H1 (cell line): Measurements from ENCODE around the gene PHEX. TPM values are rescaled to one million over a fixed set of nuclear protein-coding genes. Genes with fewer than 3 reads are reported as not detected.

Experiments used
- CEBPB ChIP-seq: IDR thresholded peaks from 2 replicates; pipeline ENCODE4 v1.6.1; 2012; ENCODE audit warnings: low read depth, low read length
- GTF2F1 ChIP-seq: IDR thresholded peaks from 2 replicates; pipeline ENCODE4 v1.6.1; 2012; ENCODE audit warnings: low read depth, low read length, improper control_type of control experiment, borderline replicate concordance
- SIRT6 ChIP-seq: IDR thresholded peaks from one replicate; pipeline ENCODE4 v1.7.1; 2012; ENCODE audit warnings: low read length, inconsistent platforms
- SP4 ChIP-seq: IDR thresholded peaks from 2 replicates; pipeline ENCODE4 v1.6.1; 2012; ENCODE audit warnings: low read length, inconsistent platforms
- polyA plus RNA-seq, 7 experiments: library from polyadenylated mRNA; depleted of rRNA in 3 of 7; stranded (reverse) in 5 of 7; unstranded in 2 of 7; fragments of >200 nt in 5 of 7; fragments of 200-250 nt in 2 of 7; gene quantifications; 1 replicate in 5 of 7; 2 replicates in 1 of 7; 4 replicates in 1 of 7; pipeline versions ENCODE4 v1.2.1 to v1.2.3, GENCODE V29; 2011 to 2013; ENCODE audit warnings: missing spikeins in 2 of 7, mixed read lengths in 2 of 7
- total RNA-seq: library from RNA; stranded (reverse); fragmentation: NEBNext Ultra II Directional; extraction: Animal tissue kit (Norgen Biotek cat#: 25700); gene quantifications from 2 replicates; pipeline ENCODE4 v1.2.1, GENCODE V29; 2021
- TF ChIP-seq, protein P1 (sequence below): IDR thresholded peaks from 2 replicates; pipeline ENCODE4 v1.6.1; 2012; ENCODE audit warnings: low read length, inconsistent platforms

The PHEX gene
- total and polyA plus RNA-seq, 2 of the 8 experiments (the other 6 are each of a cell fraction or from before 2014, with no cell fraction given) = 0.03 to 0.11 TPM

DNA sequence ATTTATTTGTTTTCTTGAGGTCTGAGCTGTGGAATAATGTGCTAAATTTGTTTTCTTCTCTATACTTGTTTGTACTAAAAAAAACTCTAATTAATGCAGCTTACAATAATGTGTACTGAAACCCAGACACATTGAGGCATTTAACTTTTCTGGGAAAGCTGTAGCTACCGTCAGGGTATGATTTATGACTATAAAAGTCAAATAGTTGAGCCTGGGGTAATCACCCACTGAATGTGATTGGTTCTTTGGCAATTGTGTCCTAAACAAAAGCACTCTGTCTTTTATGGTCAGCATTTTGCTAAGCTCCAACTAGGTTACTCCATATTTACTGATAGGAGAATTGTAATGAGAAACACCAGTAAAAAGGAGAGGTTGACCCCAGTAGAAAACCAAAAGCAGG, 174.7 kb downstream of the PHEX start (continued):
- TF ChIP-seq, protein P1, sequence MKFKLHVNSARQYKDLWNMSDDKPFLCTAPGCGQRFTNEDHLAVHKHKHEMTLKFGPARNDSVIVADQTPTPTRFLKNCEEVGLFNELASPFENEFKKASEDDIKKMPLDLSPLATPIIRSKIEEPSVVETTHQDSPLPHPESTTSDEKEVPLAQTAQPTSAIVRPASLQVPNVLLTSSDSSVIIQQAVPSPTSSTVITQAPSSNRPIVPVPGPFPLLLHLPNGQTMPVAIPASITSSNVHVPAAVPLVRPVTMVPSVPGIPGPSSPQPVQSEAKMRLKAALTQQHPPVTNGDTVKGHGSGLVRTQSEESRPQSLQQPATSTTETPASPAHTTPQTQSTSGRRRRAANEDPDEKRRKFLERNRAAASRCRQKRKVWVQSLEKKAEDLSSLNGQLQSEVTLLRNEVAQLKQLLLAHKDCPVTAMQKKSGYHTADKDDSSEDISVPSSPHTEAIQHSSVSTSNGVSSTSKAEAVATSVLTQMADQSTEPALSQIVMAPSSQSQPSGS = no peak
- TF ChIP-seq GTF2F1 (no peak), SP4 (no peak), CEBPB (no peak), SIRT6 (no peak)
